ENCODE measurements around the gene F2RL1. TPM values are rescaled to one million over a fixed set of nuclear protein-coding genes. Genes with fewer than 3 reads are reported as not detected.
A peak's percentile ranks its signal among the peaks of the same experiment; 100 is the strongest.

F2RL1 gene
- total RNA-seq, 1 experiment from 2014 or later, result 0.32 TPM

- H3K9me3 ChIP-seq (ENCODE audit: low read depth, low read length, poor library complexity, severe bottlenecking), result no peaks in the 10 kb centered on the region
- intact Hi-C loops (cut with micrococcal nuclease; ENCODE audit: unreplicated experiment), result no loop called here
- no peaks in the 10 kb centered on the region for H3K4me1 ChIP-seq (ENCODE audit: insufficient read depth, low read length, poor library complexity, severe bottlenecking)
- H3K27me3 ChIP-seq (replicated peaks; ENCODE audit: insufficient read depth, low read depth, low read length, poor library complexity), result no peaks in the 10 kb centered on the region
- ChIA-PET POLR2A (ENCODE audit: low non-redundant PET) (no interaction called here), CTCF (no interaction called here)
- TF ChIP-seq EZH2 (IDR thresholded peaks at IDR 0.05; ENCODE audit: borderline replicate concordance, low read depth, low read length, poor library complexity, severe bottlenecking) (no peak), CTCF (conservative IDR thresholded peaks at IDR 0.05; ENCODE audit: low read depth, low read length) (no peak)
- no peaks in the 10 kb centered on the region for H3K36me3 ChIP-seq (ENCODE audit: insufficient read depth, low read length, poor library complexity, severe bottlenecking)
- BruUV-seq (replicated peaks), result no TSS peak
- no peak overlapping the region for H3K4me3 ChIP-seq (ENCODE audit: low read depth, low read length, poor library complexity, severe bottlenecking)
- peak; percentile 76 for DNase-seq (ENCODE audit: low spot score)
- H3K27ac ChIP-seq (ENCODE audit: low read depth, low read length, poor library complexity, severe bottlenecking), result no peak overlapping the region
These were observed 4.8 kb upstream of the F2RL1 start for GRCh38 chr5:76813982-76814562.

GRCh38 chr5:76816110-76816831, 2.6 kb upstream of the F2RL1 start:
- no peak for DNase-seq (ENCODE audit: low spot score)
- no TSS peak for BruUV-seq (replicated peaks)
- H3K27me3 ChIP-seq (replicated peaks; ENCODE audit: insufficient read depth, low read depth, low read length, poor library complexity), result no peaks in the 10 kb centered on the region
- H3K27ac ChIP-seq (ENCODE audit: low read depth, low read length, poor library complexity, severe bottlenecking), result no peak overlapping the region
- no peak overlapping the region for H3K4me3 ChIP-seq (ENCODE audit: low read depth, low read length, poor library complexity, severe bottlenecking)
- ChIA-PET POLR2A (ENCODE audit: low non-redundant PET) (no interaction called here), CTCF (no interaction called here)
- no peaks in the 10 kb centered on the region for H3K36me3 ChIP-seq (ENCODE audit: insufficient read depth, low read length, poor library complexity, severe bottlenecking)
- intact Hi-C loops (cut with micrococcal nuclease; ENCODE audit: unreplicated experiment), result no loop called here
- no peaks in the 10 kb centered on the region for H3K4me1 ChIP-seq (ENCODE audit: insufficient read depth, low read length, poor library complexity, severe bottlenecking)
- no peak for TF ChIP-seq CTCF (conservative IDR thresholded peaks at IDR 0.05; ENCODE audit: low read depth, low read length)
- no peak for TF ChIP-seq EZH2 (IDR thresholded peaks at IDR 0.05; ENCODE audit: borderline replicate concordance, low read depth, low read length, poor library complexity, severe bottlenecking)
- H3K9me3 ChIP-seq (ENCODE audit: low read depth, low read length, poor library complexity, severe bottlenecking), result no peaks in the 10 kb centered on the region

- CTCF ChIA-PET, result interaction anchor here (0.5 kb wide), 1 partner anchor 822 kb away, joined by 3 read pairs; no protein-coding TSS in a partner anchor
- POLR2A ChIA-PET (ENCODE audit: low non-redundant PET), result no interaction called here
- Histone ChIP-seq H3K36me3 (ENCODE audit: insufficient read depth, low read length, poor library complexity, severe bottlenecking) (no peaks in the 10 kb centered on the region), H3K27ac (ENCODE audit: low read depth, low read length, poor library complexity, severe bottlenecking) (no peak overlapping the region), H3K9me3 (ENCODE audit: low read depth, low read length, poor library complexity, severe bottlenecking) (no peaks in the 10 kb centered on the region), H3K4me3 (ENCODE audit: low read depth, low read length, poor library complexity, severe bottlenecking) (no peak overlapping the region), H3K4me1 (ENCODE audit: insufficient read depth, low read length, poor library complexity, severe bottlenecking) (no peaks in the 10 kb centered on the region), H3K27me3 (replicated peaks; ENCODE audit: insufficient read depth, low read depth, low read length, poor library complexity) (no peaks in the 10 kb centered on the region)
- BruUV-seq (replicated peaks), result no TSS peak
- DNase-seq (ENCODE audit: low spot score), result no peak
- TF ChIP-seq CTCF (conservative IDR thresholded peaks at IDR 0.05; ENCODE audit: low read depth, low read length) (no peak), EZH2 (IDR thresholded peaks at IDR 0.05; ENCODE audit: borderline replicate concordance, low read depth, low read length, poor library complexity, severe bottlenecking) (no peak)
- intact Hi-C loops (cut with micrococcal nuclease; ENCODE audit: unreplicated experiment), result no loop called here
These were observed 1.2 kb downstream of the F2RL1 start for GRCh38 chr5:76819851-76820525.

All from A673 (cell line).